ENCODE data around the gene ULK3.
"Not testable (repeated sequence)": the region's sequence is repeated elsewhere in the genome, so short reads cannot be mapped to it uniquely, and the experiment has no call there.

Gene ULK3, protein sequence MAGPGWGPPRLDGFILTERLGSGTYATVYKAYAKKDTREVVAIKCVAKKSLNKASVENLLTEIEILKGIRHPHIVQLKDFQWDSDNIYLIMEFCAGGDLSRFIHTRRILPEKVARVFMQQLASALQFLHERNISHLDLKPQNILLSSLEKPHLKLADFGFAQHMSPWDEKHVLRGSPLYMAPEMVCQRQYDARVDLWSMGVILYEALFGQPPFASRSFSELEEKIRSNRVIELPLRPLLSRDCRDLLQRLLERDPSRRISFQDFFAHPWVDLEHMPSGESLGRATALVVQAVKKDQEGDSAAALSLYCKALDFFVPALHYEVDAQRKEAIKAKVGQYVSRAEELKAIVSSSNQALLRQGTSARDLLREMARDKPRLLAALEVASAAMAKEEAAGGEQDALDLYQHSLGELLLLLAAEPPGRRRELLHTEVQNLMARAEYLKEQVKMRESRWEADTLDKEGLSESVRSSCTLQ

GRCh38 chr15:74842581-74843444 lies at the start of gene ULK3:
Gene ULK3, minus strand, starts transcription at chr15:74843156. Its CDS starts 51 bp downstream, at chr15:74843105.
- DNase-seq = peak; percentile 81 to 85

GRCh38 chr15:74892313-74892712 lies 49.4 kb upstream of the ULK3 start:
- DNase-seq = no peak

- no peak for DNase-seq
Observed at GRCh38 chr15:74891469-74891868, 48.5 kb upstream of the ULK3 start.

DNA sequence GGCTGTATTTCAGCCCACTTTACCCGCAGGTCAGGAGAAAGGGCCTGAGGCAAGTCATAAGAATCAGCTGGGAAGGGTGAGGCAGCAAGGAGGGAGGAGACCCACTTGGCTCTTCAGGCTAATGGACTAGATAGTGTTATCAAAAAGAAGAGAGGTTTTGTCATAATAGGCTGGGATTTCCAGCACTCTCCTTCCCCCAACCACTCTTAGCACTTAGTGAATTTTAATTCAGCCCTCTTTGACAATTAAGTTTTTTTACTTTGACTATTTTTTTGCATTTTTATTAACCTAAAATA lies 47.7 kb upstream of the ULK3 start:
- no peak for DNase-seq

DNA sequence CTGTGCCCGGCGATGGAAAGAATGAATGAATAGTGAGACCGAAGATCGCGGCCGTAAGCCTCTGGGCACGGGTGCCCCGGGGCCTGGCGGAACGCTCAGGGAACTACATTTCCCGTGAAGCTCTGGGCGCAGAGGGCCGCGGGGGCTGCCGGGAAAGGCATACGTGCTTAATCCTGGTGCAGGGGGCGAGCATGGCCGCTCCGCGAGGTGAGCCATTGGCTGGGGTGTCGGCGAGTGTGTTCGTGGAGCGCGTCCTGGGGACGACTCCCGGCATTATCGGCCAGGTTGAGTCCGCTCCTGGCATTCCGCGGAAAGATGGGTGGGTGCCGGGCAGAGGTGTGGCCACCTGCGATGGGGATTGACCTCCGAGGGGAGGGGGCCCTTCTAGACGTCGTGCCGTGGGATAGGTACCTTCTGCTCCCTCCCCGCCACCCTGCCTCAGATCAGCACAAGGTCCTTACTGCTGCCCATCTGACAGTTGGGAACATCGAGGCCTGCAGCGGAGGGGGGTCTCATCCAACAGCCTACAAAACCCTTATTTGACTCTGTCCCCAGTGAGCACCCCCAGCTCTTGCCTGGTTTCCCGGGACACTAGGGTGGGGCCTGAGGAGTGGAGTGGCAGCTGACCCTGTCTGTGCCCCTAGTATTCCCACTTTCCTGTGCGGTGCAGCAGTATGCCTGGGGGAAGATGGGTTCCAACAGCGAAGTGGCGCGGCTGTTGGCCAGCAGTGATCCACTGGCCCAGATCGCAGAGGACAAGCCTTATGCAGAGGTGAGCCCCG lies 47.1 kb upstream of the ULK3 start, which contains the start of gene MPI:
MPI (plus strand) TSS at position 160 of the 782 bp plus-strand sequence; CDS start at position 192, 32 bp downstream.
- DNase-seq = peak; percentile 63 to 71

- no peak for DNase-seq
Observed at GRCh38 chr15:74889390-74889882, 46.5 kb upstream of the ULK3 start.

GRCh38 chr15:74888716-74889115 lies 45.8 kb upstream of the ULK3 start:
- no peak for DNase-seq

GRCh38 chr15:74887537-74888193 lies 44.7 kb upstream of the ULK3 start:
- DNase-seq = not testable (repeated sequence)

GRCh38 chr15:74885461-74885860 lies 42.5 kb upstream of the ULK3 start:
- DNase-seq = no peak

- DNase-seq = no peak
Observed at GRCh38 chr15:74884428-74885223, 41.7 kb upstream of the ULK3 start.

DNA sequence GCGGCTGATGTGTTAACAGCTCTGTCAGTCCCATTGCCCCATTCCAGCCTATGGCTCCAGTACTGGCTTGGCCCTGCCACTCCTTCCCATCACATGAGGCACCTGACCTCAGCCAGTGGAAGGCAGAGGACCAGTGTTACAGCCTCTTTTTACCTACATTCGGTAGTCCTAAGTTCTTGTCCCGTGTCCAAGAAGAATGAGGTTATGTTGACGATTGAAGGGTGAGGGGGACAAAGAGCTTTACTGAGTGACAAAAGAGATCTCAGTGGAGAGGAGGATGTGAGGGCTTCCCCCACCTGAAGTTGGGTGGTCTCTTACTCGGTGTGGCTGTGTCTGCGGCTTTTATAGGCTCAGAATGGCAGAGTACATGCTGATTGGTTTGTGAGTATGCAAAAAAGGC lies 39.6 kb upstream of the ULK3 start:
- no peak for DNase-seq

DNA sequence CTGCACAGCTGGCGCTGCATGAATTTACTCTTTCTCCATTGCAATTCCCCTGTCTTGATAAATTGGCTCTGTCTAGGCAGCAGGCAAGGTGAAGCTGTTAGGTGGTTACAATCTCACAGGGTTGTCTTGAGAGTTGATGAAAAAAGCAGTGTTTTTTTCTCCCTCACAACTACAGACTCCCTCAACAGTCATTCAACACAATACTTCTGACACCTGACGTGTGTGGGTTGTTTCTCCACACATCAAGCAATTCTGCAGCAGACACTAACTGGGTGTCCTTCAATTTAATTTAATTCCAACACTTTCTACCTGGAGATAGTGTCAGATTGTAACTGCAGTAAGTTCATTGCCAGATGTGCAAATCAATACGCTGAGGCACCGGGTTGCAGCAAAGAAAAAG lies 35.3 kb upstream of the ULK3 start:
- DNase-seq = no peak

DNA sequence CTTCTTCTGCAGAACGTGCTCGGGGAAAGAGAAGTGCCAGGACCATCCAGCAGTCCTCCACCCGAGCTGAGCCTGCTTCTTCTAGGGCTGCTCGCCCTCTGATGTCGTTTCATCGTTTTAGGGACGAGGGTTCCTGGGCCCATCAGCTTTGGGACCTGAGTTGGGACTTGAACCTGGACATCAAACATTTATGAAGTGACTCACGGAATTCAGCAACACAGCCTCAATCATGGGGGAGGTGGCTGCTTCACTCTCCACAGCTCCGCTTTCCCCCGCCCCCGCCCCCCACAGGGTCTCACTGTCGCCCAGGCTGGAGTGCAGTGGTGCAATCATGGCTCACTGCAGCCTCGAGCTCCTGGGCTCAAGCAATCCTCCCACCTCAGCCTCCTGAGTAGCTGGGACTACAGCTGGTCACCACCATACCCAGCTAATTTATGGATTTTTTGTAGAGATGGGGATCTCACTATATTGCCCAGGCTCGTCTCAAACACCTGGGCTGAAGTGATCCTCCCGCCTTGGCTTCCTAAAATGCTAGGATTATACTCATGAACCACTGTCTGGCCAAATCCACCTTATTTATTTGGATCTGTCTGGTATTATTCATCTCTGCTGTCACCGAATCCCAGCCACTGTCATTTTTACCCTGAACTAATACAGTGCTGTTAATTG lies 30.9 kb upstream of the ULK3 start:
- DNase-seq = peak in 1 of 2 experiments; percentile 25

DNA sequence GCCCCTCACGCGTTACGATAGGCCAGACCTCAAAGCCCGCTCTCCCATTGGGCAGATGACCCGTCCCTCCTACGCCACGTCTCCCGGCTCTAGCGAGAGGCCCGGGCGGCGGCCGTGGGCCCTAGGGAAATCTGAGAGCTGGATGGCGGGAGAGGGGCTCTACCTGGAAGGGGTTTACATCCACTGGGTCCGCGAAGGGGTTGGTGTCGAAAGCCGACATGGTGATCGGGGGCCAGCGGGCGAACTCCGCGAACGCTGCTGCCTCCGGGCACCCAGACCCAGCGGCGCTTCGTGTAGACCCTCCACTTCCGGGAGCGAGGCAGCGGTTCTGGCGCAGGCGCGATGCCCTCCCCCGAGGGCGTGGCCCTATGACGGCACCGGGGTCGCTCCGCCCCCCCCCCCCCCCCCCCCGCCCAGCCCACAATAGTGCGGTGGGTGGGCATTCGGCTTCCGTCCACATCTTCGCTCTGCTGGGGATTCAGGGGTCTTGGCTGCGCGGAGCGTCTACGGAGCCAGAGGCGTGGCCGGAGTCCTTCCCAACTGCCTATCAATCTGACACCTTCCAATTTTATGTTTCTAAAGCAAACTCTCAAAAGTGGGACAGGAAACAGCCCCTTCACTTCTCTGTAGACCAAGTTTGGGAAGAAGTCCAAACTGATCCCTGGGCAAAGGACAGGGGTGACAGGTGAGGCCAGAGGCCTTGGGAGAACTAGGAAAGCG lies 30.2 kb upstream of the ULK3 start, which contains the start of gene SCAMP2:
SCAMP2 (minus strand) TSS at position 330 of the 720 bp plus-strand sequence; CDS start at position 220, 110 bp downstream.
- DNase-seq = peak; percentile 83 to 87

DNA sequence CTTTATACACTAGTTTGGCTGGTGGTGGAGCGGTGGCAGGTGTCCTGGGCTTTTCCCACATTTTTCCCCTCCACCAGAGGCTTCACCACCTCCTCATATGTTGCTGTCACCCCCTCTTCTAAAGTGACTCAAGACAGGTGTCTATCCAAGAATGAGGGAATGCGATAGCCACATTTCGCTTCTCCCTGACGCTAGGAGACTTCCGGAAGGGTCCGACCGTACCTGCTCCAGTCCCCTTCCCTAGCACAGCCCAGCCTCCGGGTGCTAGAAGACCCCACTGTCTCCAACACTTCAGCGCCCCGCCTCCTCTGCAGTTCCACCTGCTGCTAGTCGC lies 29.7 kb upstream of the ULK3 start:
- DNase-seq = no peak

- DNase-seq = no peak
Observed at GRCh38 chr15:74870436-74871215, 27.7 kb upstream of the ULK3 start.

GRCh38 chr15:74869726-74870407 lies 26.9 kb upstream of the ULK3 start:
- no peak for DNase-seq

DNA sequence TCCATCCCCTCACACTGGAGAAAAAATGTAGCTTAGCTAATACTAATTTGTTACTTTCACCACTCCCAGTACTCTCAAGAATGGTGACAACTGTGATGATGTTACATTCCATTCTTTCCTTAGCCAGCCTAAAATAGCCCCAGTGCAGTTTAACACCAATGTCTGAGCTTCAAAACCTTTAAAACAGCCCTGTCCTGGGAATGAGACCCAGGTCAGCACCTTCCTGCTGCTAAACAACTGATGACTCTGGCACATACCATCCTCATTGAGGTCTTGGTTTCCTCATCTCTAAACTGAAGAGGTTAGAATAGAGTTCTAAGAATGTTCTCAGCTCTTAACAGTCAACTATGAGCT lies 26.4 kb upstream of the ULK3 start:
- DNase-seq = no peak

DNA sequence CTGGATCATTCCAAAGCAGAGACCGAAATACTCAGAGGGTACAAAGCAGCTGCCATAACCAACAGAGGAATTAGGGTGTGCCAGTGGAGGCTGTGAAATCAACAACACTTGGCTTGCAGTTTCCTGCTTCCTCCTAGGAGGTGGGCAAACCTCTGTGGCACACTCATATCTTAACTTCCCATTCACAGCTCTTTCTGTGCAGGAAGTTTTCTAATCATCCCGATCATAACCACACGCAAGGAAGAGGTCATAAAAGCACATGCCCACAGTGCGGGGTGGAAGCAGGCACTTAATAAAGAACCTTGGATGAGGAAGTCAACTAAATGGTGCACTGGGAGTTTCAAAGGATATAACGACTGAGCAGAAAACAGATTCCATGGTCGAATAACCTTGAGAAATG lies 25.1 kb upstream of the ULK3 start:
- DNase-seq = no peak

All from NCI-H1930 (cell line).